K562 (cell line): Measurements from ENCODE around the gene RXRA. TPM values are rescaled to one million over a fixed set of nuclear protein-coding genes. Genes with fewer than 3 reads are reported as not detected.

Source experiments
- DEAF1 ChIP-seq: fragments of 450-650 bp; formaldehyde crosslinking; IDR thresholded peaks from 2 replicates; pipeline ENCODE4 v1.4.0; 2020; ENCODE audit warnings: mild to moderate bottlenecking, moderate library complexity
- ELF4 ChIP-seq: fragments of 450-650 bp; formaldehyde crosslinking; IDR thresholded peaks from 2 replicates; pipeline ENCODE4 v1.4.0; 2022; ENCODE audit warnings: missing genetic modification characterization
- FOXA3 ChIP-seq, 2 experiments: fragments of 450-650 bp in 1 of 2; sonication (generic) in 1 of 2; formaldehyde crosslinking; IDR thresholded peaks in 1 of 2; conservative IDR thresholded peaks in 1 of 2; 2 replicates each; pipeline versions ENCODE4 v1.4.0 to v1.8.0; 2020 to 2022; ENCODE audit warnings: mild to moderate bottlenecking in 2 of 2, missing genetic modification reagents in 1 of 2
- IFI16 ChIP-seq: fragments of 250-450 bp; sonication (Bioruptor Pico); IDR thresholded peaks from 2 replicates; pipeline ENCODE4 v2.1.2; 2022; ENCODE audit warnings: mild to moderate bottlenecking, inconsistent platforms
- ILK ChIP-seq: fragments of 450-650 bp; IDR thresholded peaks from 2 replicates; pipeline ENCODE4 v1.6.1; 2016; ENCODE audit warnings: missing genetic modification characterization, low read depth, mild to moderate bottlenecking, missing compliant biosample characterization, moderate library complexity, borderline replicate concordance
- KAT8 ChIP-seq: fragments of 450-650 bp; IDR thresholded peaks from 2 replicates; pipeline ENCODE4 v1.6.1; 2016; ENCODE audit warnings: low read depth, mild to moderate bottlenecking
- MAX ChIP-seq: sonication (generic); formaldehyde crosslinking; IDR thresholded peaks from 2 replicates; pipeline ENCODE4 v1.9.0; 2022; ENCODE audit warnings: mild to moderate bottlenecking, missing genetic modification reagents
- MLX ChIP-seq, 2 experiments: fragments of 450-650 bp in 1 of 2; sonication (generic) in 1 of 2; formaldehyde crosslinking; conservative IDR thresholded peaks; 2 replicates each; pipeline versions ENCODE4 v1.4.0 to v1.8.1; 2020 to 2022; ENCODE audit warnings: mild to moderate bottlenecking in 1 of 2, missing genetic modification reagents in 1 of 2
- PBX2 ChIP-seq, 2 experiments: IDR thresholded peaks in 1 of 2; conservative IDR thresholded peaks in 1 of 2; 2 replicates each; pipeline ENCODE4 v1.6.1; 2016; ENCODE audit warnings: low read depth in 2 of 2, mild to moderate bottlenecking in 1 of 2, missing compliant biosample characterization in 1 of 2, missing genetic modification characterization in 1 of 2, moderate library complexity in 1 of 2
- RFX7 ChIP-seq: fragments of 250-450 bp; sonication (Bioruptor Pico); IDR thresholded peaks from 2 replicates; pipeline ENCODE4 v1.5.1; 2021; ENCODE audit warnings: mild to moderate bottlenecking
- SAP30 ChIP-seq: fragments of 200-600 bp; sonication (generic); IDR thresholded peaks from 2 replicates; pipeline ENCODE4 v1.6.1; 2012; ENCODE audit warnings: borderline replicate concordance, low read depth, mild to moderate bottlenecking, moderate library complexity, low read length, control low read depth, inconsistent platforms; ENCODE audit not compliant: insufficient read depth, poor library complexity, severe bottlenecking
- SLC30A9 ChIP-seq: fragments of 250-450 bp; sonication (Bioruptor Pico); IDR thresholded peaks from 2 replicates; pipeline ENCODE4 v1.8.0; 2022; ENCODE audit warnings: mild to moderate bottlenecking, moderate library complexity
- SMARCA4 ChIP-seq: fragments of 450-650 bp; IDR thresholded peaks from 2 replicates; pipeline ENCODE4 v1.6.1; 2016
- TBL1XR1 ChIP-seq, 2 experiments: IDR thresholded peaks; 2 replicates each; pipeline ENCODE4 v1.6.1; 2012; ENCODE audit warnings: improper control_type of control experiment in 2 of 2, low read length in 2 of 2, mild to moderate bottlenecking in 1 of 2
- TBP ChIP-seq: optimal IDR thresholded peaks from 2 replicates; pipeline ENCODE3; 2011; ENCODE audit warnings: low read depth, low read length, improper control_type of control experiment
- TFAP4 ChIP-seq: sonication (generic); formaldehyde crosslinking; IDR thresholded peaks from 2 replicates; pipeline ENCODE4 v1.8.0; 2022; ENCODE audit warnings: missing genetic modification reagents, mild to moderate bottlenecking, moderate library complexity, borderline replicate concordance
- ZC3H8 ChIP-seq: fragments of 450-650 bp; IDR thresholded peaks from 2 replicates; pipeline ENCODE4 v1.6.1; 2017
- ZNF143 ChIP-seq: sonication (generic); formaldehyde crosslinking; IDR thresholded peaks from 2 replicates; pipeline ENCODE4 v1.9.0; 2022; ENCODE audit warnings: mild to moderate bottlenecking, missing genetic modification reagents
- ZNF224 ChIP-seq: sonication (generic); formaldehyde crosslinking; IDR thresholded peaks from 2 replicates; pipeline ENCODE4 v1.8.0; 2022; ENCODE audit warnings: mild to moderate bottlenecking, missing genetic modification reagents
- ZNF766 ChIP-seq: fragments of 200-800 bp; sonication (Bioruptor generic); conservative IDR thresholded peaks from 2 replicates; pipeline ENCODE4 v1.6.1; 2016; ENCODE audit warnings: missing genetic modification characterization, missing compliant biosample characterization
- polyA plus RNA-seq, 8 experiments: library from polyadenylated mRNA; depleted of rRNA in 4 of 8; stranded (reverse) in 5 of 8; unstranded in 3 of 8; fragments of >200 nt; fragmentation: Nextera tagmentation in 2 of 8; fragmentation: Illumina TruSeq in 1 of 8; extraction: Ambion mirVana in 2 of 8; extraction: Trizol in 1 of 8; gene quantifications; 2 replicates each; pipeline versions ENCODE4 v1.2.1 to v1.2.3, GENCODE V29; 2011 to 2014; ENCODE audit warnings: inconsistent platforms in 1 of 8, missing spikeins in 1 of 8
- total RNA-seq, 7 experiments: library from RNA; depleted of rRNA in 6 of 7; stranded (reverse); fragments of >200 nt in 6 of 7; fragmentation: Illumina TruSeq in 2 of 7; extraction: Trizol in 2 of 7; gene quantifications; 2 replicates each; pipeline versions ENCODE4 v1.2.1 to v1.2.3, GENCODE V29; 2011 to 2021; ENCODE audit warnings: low replicate concordance in 1 of 7

The RXRA gene
- total and polyA plus RNA-seq, 9 of the 15 experiments (the other 6 are each of a cell fraction or from before 2014, with no cell fraction given) = 0.35 to 23.6 (median 4.6) TPM

GRCh38 chr9:134338394-134339182 lies 12.3 kb downstream of the RXRA start (continued):
- TF ChIP-seq IFI16 = no peak
- TF ChIP-seq ZC3H8 = no peak
- TF ChIP-seq RFX7 = no peak
- TF ChIP-seq PBX2 (CRISPR knock-in tag; IDR thresholded peaks at IDR 0.05; ENCODE audit: low read depth) = no peak
- TF ChIP-seq PBX2 (tag; conservative IDR thresholded peaks at IDR 0.05; ENCODE audit: low read depth) = no peak
- TF ChIP-seq MAX (CRISPR knock-in tag) = peak; percentile 98
- TF ChIP-seq SAP30 = peak; percentile 93
- no peak for TF ChIP-seq TBP
- TF ChIP-seq FOXA3 (CRISPR knock-in tag; conservative IDR thresholded peaks at IDR 0.05 in 1 of 2, IDR thresholded peaks at IDR 0.05 in 1 of 2) = no peak; a peak in 1 of 4 replicates
- TF ChIP-seq KAT8 = no peak
- peak; percentile 97 for TF ChIP-seq SMARCA4
- TF ChIP-seq ELF4 (CRISPR knock-in tag) = no peak
- TF ChIP-seq SLC30A9 (CRISPR knock-in tag) = no peak
- TF ChIP-seq ILK = no peak
- no peak for TF ChIP-seq MLX (CRISPR knock-in tag; conservative IDR thresholded peaks at IDR 0.05)
- no peak for TF ChIP-seq ZNF224 (CRISPR knock-in tag)
- no peak for TF ChIP-seq ZNF143 (CRISPR knock-in tag)
- TF ChIP-seq ZNF766 (CRISPR knock-in tag) = peak; percentile 77; the same call in 1 of the 2 replicates
- TF ChIP-seq DEAF1 (CRISPR knock-in tag) = no peak
- peak; percentile 89 to 91 for TF ChIP-seq TBL1XR1 (IDR thresholded peaks at IDR 0.05; ENCODE audit: low read length in 2 of 2)
- peak; percentile 92 for TF ChIP-seq TFAP4
